A172 (cell line): ENCODE data around the gene GORASP2. TPM values are rescaled to one million over a fixed set of nuclear protein-coding genes. Genes with fewer than 3 reads are reported as not detected.

Experiments
- DNase-seq: peaks from one replicate; pipeline ENCODE4 v3.0.0-alpha.2; 2015; ENCODE audit warnings: low spot score
- total RNA-seq: library from RNA; depleted of rRNA; stranded (reverse); fragments of >200 nt; shearing (Covaris generic); gene quantifications from 2 replicates; pipeline ENCODE4 v1.2.3, GENCODE V29; 2014

GORASP2 gene
- total RNA-seq, 1 experiment from 2014 or later, result 83.0 TPM

DNA sequence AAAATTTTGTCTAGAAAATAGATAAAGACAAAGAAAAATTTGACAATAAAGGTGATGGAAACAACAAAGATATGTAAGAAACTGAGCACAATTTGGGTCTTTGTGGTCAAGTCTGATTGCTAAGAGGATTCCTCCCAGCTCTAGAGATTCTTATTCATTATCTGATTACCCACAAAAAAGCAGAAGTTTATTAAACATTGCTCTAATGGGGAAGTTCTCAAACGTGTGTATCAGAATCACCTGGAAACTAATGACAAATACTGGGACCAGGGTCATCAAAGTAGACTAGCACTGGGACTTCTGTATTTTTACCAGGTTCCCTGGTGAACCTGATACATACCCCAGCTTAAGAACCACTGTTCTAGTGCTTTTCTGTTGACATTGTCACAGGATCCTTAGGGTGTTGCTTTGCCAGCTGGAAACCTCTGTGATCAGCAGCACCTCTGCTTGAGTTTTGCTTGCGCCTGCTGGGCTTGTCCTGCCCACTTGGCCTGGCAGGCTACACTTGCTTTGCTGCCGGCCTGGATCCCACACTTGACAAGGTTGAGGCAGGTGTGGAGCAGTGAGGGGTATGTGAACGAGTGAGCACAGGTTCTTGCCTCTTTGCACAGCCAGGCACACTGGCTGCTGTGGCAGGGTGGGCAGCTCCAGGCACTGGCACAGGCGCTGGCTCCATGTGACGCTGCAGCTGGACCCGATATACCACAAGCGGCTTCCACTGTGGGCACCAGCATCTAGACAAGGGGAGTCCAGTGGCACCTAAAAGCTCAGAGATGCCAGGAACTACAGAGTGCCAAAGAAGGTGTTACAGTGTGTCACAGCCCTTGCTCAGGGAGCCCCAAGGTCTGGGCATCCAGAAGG lies 6.2 kb upstream of the GORASP2 start:
- no peak for DNase-seq

DNA sequence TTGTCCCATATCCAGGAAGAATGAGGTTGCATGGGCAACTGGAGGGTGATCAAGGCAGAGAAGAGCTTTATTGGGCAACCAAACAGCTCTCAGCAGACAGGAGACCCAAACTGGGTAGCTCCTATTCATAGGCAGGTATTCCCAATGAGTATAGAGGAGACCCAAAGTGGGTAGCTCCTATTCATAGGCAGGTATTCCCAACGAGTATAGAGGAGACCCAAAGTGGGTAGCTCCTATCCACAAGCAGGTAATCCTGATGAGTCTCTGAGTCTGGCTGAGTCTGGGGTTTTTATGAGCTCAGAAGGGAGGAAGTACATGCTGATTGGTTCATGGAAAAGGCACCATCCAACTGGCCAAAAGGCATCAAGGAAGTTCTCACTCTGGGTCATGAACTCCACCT lies 5.3 kb upstream of the GORASP2 start:
- no peak for DNase-seq

DNA sequence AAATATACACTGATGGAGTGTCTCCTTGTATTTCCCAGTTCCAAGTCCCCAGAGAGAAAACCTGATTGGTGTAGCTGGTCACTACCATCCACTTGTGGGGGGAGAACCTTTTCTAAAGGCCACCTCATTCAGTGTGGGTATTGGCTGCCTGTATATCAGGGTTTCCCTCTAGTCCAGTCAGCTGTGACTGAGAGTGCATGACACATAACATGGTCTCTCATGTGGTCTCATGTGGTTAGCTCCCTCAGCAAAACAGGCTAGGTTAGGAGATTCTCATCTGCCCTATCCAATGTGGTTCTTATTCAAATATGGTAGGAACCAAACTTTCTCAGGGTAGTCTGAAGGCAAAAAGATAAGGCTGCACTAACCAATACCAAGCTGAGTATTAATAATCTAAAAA lies 4.1 kb upstream of the GORASP2 start:
- DNase-seq, result no peak

- no peak for DNase-seq
These were observed 3.1 kb upstream of the GORASP2 start for GRCh38 chr2:170925923-170926322.

- DNase-seq, result no peak
These were observed 2.2 kb upstream of the GORASP2 start for GRCh38 chr2:170926743-170927297.

DNA sequence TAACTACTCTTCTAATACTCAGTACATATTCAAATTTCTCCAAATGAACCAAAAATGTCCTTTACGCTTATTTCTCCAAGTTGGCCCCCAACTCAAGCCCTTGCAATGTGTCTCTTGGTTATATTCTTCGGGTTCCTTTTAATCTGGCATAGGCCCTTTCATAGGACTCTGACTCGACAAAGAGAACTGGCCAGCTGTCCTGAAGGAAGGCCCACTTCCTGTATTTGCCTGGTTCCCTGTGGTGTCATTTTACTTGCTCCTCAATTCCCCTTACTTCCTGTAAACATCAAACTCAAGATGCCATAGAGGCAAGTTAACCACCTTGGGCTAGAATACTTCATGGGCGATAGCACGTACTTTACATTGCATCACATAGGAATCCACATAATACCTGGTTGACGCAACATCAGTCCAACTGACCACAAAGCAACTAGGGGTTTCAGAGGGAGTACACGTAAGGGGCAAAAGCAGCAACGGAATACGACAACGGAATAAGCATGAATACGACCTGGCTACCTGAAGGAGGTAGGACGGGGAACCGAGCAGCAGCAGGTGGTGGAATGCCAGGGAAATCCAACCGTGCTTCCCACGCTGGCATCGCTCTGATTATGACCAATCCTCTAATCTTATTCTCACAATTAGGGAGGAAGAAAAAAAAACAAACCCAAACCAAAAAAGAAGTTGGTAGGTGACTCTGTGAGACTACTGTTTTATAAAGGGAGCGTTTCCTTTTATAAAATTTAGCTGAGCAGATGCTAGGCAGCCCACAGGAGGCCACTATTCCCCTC lies 823 bp upstream of the GORASP2 start:
- peak; percentile 28 for DNase-seq

- peak; percentile 32 for DNase-seq
These were observed 615 bp downstream of the GORASP2 start for GRCh38 chr2:170929686-170930050.

GRCh38 chr2:170930131-170930990 lies 1.3 kb downstream of the GORASP2 start:
- DNase-seq, result peak; percentile 41

DNA sequence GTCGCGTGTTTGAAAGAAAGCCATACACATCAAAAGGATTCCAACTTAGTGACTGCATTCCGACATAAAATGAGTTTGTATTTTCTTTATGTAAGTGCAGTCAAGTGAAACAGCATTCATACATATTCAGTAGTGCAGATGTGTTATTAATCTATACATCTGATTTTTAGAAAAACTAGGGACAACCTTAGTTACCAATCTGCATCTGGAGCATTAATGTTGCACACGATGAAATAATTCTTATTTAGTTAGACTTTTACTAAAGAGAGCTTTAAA lies 1.9 kb downstream of the GORASP2 start:
- no peak for DNase-seq

GRCh38 chr2:170932166-170932565 lies 3.1 kb downstream of the GORASP2 start:
- no peak for DNase-seq

- no peak for DNase-seq
These were observed 3.9 kb downstream of the GORASP2 start for GRCh38 chr2:170932948-170933347.

DNA sequence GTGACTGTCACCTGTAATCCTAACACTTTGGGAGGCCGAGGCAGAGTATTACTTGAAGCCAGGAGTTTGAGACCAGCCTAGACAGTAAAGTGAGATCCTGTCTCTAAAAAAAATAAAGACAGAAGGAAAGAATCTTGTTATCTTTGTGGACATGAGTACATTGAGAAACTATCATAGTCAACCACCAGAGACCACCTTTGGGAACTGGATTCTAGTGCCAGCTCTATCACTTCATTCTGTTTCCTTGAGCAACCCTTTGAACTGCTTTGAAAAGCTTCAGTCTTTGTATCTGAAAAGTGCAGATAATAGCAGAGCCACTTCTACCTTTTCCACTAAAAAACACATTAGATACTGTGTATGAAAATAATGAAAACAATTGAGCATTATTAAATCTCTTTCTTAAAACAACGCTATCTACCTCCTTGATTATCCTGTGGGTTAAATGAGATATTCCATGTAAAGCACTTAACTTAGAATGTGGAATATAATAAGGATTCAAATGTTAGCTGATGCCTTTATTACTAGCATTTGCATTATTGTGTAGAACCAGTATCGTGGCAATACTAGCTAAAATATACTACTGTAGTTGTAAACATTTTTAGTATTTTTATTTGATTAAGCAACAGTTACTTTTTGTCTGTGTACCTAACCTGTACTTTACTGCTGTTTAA lies 8.8 kb downstream of the GORASP2 start:
- DNase-seq, result no peak

GRCh38 chr2:170940066-170940465 lies 11.0 kb downstream of the GORASP2 start:
- DNase-seq, result no peak

- no peak for DNase-seq
These were observed 13.6 kb downstream of the GORASP2 start for GRCh38 chr2:170942615-170943014.

DNA sequence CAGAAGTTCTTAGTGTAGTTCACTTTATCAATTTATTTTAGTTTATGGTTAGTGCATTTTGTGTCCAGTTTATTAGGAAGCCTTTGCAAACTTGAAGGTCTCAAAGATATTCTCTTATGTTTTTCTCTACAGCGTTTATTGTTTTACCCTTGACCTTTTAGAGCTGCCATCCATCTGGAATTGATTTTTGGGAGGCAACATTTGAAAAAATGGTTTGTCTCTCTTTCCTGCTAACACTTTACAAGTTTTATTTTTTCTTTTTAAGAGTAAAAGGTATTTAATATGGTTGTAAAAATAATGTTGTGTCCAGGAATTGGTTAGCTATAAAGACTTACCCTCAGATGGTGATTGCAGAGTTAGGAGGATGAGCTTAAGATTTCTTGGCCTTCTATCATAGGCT lies 14.0 kb downstream of the GORASP2 start:
- no peak for DNase-seq

DNA sequence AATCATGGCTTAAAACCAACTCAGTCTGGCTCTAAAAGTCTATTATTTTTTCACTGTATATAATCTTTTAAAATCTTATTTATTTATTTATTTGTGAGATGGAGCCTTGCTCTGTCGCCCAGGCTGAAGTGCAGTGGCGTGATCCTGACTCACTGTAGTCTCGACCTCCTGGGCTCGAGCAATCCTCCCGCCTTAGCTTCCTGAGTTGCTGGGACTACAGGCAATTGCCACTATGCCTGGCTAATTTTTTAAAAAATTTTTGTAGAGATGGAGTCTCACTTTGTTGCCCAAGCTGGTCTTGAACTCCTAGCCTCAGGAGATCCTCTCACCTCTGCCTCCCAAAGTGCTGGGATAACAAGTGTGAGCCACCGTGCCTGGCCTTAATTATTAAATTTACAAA lies 14.5 kb downstream of the GORASP2 start:
- no peak for DNase-seq

DNA sequence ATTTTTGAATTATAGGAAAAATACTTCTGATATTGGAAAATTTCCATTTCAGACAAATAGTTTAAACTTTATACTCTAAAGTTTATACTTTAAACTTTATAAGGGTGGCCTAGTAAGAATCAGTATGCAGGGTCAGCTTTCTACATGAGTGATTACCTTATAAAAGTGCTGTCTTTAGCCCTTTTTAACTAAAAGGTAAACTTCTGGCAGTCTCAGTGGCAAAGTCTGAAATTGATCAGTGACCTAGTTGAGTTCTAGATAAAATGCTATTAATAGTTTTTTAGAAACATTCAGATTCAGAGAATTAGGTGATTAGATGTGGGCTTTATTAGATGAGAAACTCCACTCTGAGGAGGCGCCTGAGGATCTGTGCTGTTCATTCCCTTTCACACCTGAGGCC lies 15.5 kb downstream of the GORASP2 start:
- DNase-seq, result no peak

GRCh38 chr2:170949415-170949814 lies 20.4 kb downstream of the GORASP2 start:
- DNase-seq, result no peak

GRCh38 chr2:170950221-170950761 lies 21.2 kb downstream of the GORASP2 start:
- DNase-seq, result no peak

GRCh38 chr2:170953941-170954340 lies 24.9 kb downstream of the GORASP2 start:
- no peak for DNase-seq

GRCh38 chr2:170963386-170963785 lies 34.3 kb downstream of the GORASP2 start:
- no peak for DNase-seq
